Loucy (cell line): ENCODE measurements around the gene MED31.

Source experiments
- H2AFZ ChIP-seq: fragments of 200-600 bp; sonication (generic); 2 replicates; pipeline ENCODE4 v1.6.0; 2016; ENCODE audit warnings: antibody characterized with exemption, mild to moderate bottlenecking, low read length, moderate library complexity
- H3F3A ChIP-seq: fragments of 200-600 bp; 2 replicates; pipeline ENCODE4 v1.6.0; 2016; ENCODE audit warnings: antibody characterized with exemption, low read depth, mild to moderate bottlenecking
- H3K27me3 ChIP-seq: fragments of 200-600 bp; sonication (generic); 2 replicates; pipeline ENCODE4 v1.6.1; 2014; ENCODE audit warnings: low read length, mild to moderate bottlenecking; ENCODE audit not compliant: insufficient read depth, poor library complexity, severe bottlenecking
- H3K36me3 ChIP-seq: fragments of 200-600 bp; sonication (generic); 2 replicates; pipeline ENCODE4 v1.6.1; 2016; ENCODE audit warnings: low read length; ENCODE audit not compliant: insufficient read depth
- H3K4me1 ChIP-seq: fragments of 200-600 bp; sonication (generic); 2 replicates; pipeline ENCODE4 v1.5.1; 2014; ENCODE audit warnings: low read length, mild to moderate bottlenecking; ENCODE audit not compliant: insufficient read depth, poor library complexity, severe bottlenecking
- H3K4me2 ChIP-seq: fragments of 200-600 bp; sonication (generic); 2 replicates; pipeline ENCODE4 v1.6.0; 2014; ENCODE audit warnings: antibody characterized with exemption, low read length, low read depth, mild to moderate bottlenecking; ENCODE audit not compliant: poor library complexity, severe bottlenecking
- H3K4me3 ChIP-seq: fragments of 200-600 bp; sonication (generic); 2 replicates; pipeline ENCODE4 v1.5.1; 2014; ENCODE audit warnings: low read length, mild to moderate bottlenecking, mixed read lengths; ENCODE audit not compliant: poor library complexity, severe bottlenecking
- H3K79me2 ChIP-seq: fragments of 200-600 bp; sonication (generic); 2 replicates; pipeline ENCODE4 v1.6.1; 2014; ENCODE audit warnings: low read length; ENCODE audit not compliant: insufficient read depth
- H3K9ac ChIP-seq: fragments of 200-600 bp; sonication (generic); 2 replicates; pipeline ENCODE4 v1.6.0; 2014; ENCODE audit warnings: mild to moderate bottlenecking, low read depth, low read length, moderate library complexity; ENCODE audit not compliant: poor library complexity, severe bottlenecking
- H3K9me2 ChIP-seq: fragments of 200-600 bp; sonication (generic); replicated peaks from 2 replicates; pipeline ENCODE4 v1.6.1; 2016; ENCODE audit warnings: low read depth, low read length, mixed read lengths
- H3K9me3 ChIP-seq: fragments of 200-600 bp; sonication (generic); 2 replicates; pipeline ENCODE4 v1.6.1; 2014; ENCODE audit warnings: mild to moderate bottlenecking, antibody characterized with exemption, low read length, low read depth; ENCODE audit not compliant: insufficient read depth
- H4K20me1 ChIP-seq: fragments of 200-600 bp; sonication (generic); 2 replicates; pipeline ENCODE4 v1.6.0; 2014; ENCODE audit warnings: antibody characterized with exemption, low read length, mild to moderate bottlenecking; ENCODE audit not compliant: insufficient read depth, poor library complexity, severe bottlenecking
- CTCF ChIP-seq: fragments of 200-600 bp; sonication (generic); conservative IDR thresholded peaks from 2 replicates; pipeline ENCODE4 v1.5.1; 2014; ENCODE audit warnings: mild to moderate bottlenecking, antibody characterized with exemption, low read length
- EZH2phosphoT487 ChIP-seq: fragments of 200-600 bp; IDR thresholded peaks from 2 replicates; pipeline ENCODE4 v1.6.1; 2018; ENCODE audit warnings: antibody characterized with exemption, mild to moderate bottlenecking, moderate library complexity, borderline replicate concordance

The MED31 gene

GRCh38 chr17:6642592-6642991 lies 8.8 kb downstream of the MED31 start:
- H3K36me3 ChIP-seq: peaks cover 16% of the 10 kb centered on the region; the same call in 1 of the 2 replicates
- no peaks in the 10 kb centered on the region for H3K9me2 ChIP-seq
- peak overlapping the region; percentile 24 for H3K9ac ChIP-seq
- H3K4me3 ChIP-seq: peak overlapping the region; percentile 88
- H3F3A ChIP-seq: no peaks in the 10 kb centered on the region
- H3K4me2 ChIP-seq: peak overlapping the region; percentile 87
- no peaks in the 10 kb centered on the region for H3K27me3 ChIP-seq
- H3K4me1 ChIP-seq: peaks cover 26% of the 10 kb centered on the region
- TF ChIP-seq CTCF (no peak), EZH2phosphoT487 (no peak)
- peaks cover 50% of the 10 kb centered on the region for H3K79me2 ChIP-seq
- no peak overlapping the region for H2AFZ ChIP-seq
- H4K20me1 ChIP-seq: peaks cover 25% of the 10 kb centered on the region
- no peaks in the 10 kb centered on the region for H3K9me3 ChIP-seq

- Histone ChIP-seq H3K9me3 (no peaks in the 10 kb centered on the region), H3K9me2 (no peaks in the 10 kb centered on the region), H3K4me2 (peak overlapping the region; percentile 87), H3K79me2 (peaks cover 44% of the 10 kb centered on the region), H3F3A (no peaks in the 10 kb centered on the region), H2AFZ (peak overlapping the region; percentile 100), H3K9ac (peak overlapping the region; percentile 76), H3K4me1 (peaks cover 23% of the 10 kb centered on the region), H4K20me1 (peaks cover 22% of the 10 kb centered on the region), H3K36me3 (peaks cover 16% of the 10 kb centered on the region; the same call in 1 of the 2 replicates), H3K27me3 (no peaks in the 10 kb centered on the region), H3K4me3 (peak overlapping the region; percentile 88)
- TF ChIP-seq EZH2phosphoT487: no peak
- TF ChIP-seq CTCF: no peak
Measured at GRCh38 chr17:6641247-6641863, 10.1 kb downstream of the MED31 start.

- Histone ChIP-seq H3K79me2 (peaks cover 44% of the 10 kb centered on the region), H3K9me2 (no peaks in the 10 kb centered on the region), H4K20me1 (peaks cover 22% of the 10 kb centered on the region), H3K4me2 (peak within 1 kb of the TSS; percentile 87), H3K4me1 (peaks cover 23% of the 10 kb centered on the region), H3K9ac (peak within 1 kb of the TSS; percentile 76), H3K27me3 (no peaks in the 10 kb centered on the region), H2AFZ (peak within 1 kb of the TSS; percentile 100), H3K36me3 (peaks cover 16% of the 10 kb centered on the region; the same call in 1 of the 2 replicates), H3K9me3 (no peaks in the 10 kb centered on the region), H3K4me3 (peak within 1 kb of the TSS; percentile 88), H3F3A (no peaks in the 10 kb centered on the region)
- TF ChIP-seq EZH2phosphoT487: no peak
- no peak for TF ChIP-seq CTCF
Measured at GRCh38 chr17:6640536-6641246, 10.7 kb downstream of the MED31 start, which contains the start of the genes KIAA0753 and TXNDC17. Gene KIAA0753 (minus strand): TSS chr17:6640711. CDS start chr17:6635103, 5,608 bp downstream. Gene TXNDC17 (plus strand): TSS chr17:6641060. CDS start chr17:6641083, 23 bp downstream.
